ENCODE measurements around the gene DSTYK.
"Not testable (repeated sequence)": the region's sequence is repeated elsewhere in the genome, so short reads cannot be mapped to it uniquely, and the experiment has no call there.

Gene DSTYK

DNA sequence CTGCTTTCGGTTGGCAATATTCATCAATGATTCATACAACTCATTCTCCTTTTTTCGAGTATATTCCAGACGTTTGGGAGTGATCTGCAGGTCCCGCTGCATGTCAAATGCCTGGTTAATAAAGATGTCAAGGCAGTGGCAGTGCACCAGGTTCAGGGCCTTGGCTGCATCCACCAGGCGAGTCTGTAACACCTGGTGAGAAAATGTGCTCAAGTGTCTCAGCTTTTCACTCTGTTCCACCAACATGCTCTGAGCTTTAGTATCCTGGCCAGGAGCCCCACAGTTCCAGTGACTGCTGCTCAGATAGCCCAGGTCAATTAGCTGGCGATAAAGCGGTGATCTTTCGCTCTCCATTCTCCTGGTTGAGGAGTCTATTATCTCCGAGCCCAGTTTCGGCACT, 42.3 kb downstream of the DSTYK start:
- DNase-seq = no peak

DNA sequence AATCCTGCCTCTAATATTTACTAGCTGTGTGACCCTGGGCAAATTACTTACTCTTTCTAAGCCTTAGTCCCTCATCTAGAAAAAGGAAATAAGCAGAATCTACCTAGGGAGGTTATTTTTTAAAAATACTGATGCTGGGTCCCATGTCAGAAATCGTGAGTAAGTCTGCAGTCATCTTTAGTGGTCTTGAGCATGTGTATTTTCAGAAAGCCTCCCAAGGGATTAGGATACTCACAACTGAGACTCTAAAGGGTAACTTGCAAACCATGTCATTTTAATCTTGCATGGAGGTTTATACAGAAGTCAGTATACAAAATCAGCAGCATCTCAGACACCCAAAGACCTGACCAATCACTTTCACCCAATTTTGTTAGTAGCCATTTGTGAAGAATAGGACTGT, 43.2 kb downstream of the DSTYK start:
- no peak for DNase-seq

DNA sequence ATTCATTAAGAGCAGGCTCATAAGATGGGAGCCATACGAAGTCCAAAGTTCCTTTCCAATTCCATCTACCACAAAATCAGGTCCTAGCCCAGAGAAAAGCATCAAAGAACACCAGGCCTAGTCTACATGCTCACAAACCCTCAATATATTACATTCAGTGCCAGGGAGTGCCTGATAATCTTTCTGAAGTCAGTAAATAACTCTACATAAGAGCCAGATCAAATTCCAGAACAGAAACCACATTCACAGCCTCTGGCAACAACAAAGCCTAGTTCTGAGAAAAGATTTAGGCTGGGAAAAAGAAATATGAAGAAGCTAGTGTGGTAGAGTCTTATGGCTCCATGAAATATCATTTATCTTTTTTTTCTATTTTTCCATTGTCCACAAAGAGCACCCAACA, 49.2 kb downstream of the DSTYK start:
- no peak for DNase-seq

DNA sequence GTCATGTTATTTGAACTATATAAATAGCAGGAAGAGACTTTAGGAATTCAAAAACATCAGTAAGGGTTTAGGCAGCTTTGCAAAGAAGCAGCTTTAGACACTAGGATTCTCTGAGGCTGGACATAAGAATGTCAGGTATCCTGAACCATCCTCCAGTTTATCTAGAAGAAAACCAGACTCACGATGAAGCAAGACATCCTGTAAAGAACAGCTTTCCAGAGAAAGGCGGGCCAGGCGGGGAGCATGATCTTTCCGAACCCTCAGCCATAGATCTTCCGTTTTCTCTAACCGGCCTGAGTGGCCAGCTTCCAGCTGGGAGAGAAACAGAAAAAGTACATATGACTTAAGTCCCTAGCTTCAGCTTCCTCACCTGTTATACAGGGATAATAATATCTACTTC, 50.4 kb downstream of the DSTYK start:
- no peak for DNase-seq

DNA sequence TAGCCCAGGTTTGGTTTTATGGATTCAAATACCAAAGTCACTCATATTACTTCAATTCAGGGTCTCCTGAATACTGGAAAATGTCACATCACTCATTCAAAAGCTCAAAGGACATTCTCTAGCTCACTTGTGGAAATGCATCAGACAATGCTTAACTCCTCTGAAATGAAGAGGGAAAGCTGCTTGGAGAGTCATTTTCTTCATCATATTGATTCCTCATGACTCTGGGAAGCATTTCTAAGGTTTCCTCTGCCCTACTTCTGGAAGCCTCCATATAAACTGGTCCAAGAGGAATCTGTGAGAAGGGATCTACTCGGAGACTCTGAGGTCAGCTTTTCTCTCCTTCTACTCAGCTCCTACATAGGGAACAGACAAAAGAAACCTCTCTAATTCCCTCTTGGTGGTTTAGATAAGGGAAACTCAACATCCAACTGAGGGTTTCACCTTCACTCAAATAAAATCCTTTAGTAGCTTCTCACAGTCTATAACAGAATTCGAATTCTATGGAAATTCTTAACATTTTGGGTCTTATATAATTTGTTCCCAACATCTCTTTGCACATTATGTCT, 53.4 kb downstream of the DSTYK start:
- DNase-seq = no peak

DNA sequence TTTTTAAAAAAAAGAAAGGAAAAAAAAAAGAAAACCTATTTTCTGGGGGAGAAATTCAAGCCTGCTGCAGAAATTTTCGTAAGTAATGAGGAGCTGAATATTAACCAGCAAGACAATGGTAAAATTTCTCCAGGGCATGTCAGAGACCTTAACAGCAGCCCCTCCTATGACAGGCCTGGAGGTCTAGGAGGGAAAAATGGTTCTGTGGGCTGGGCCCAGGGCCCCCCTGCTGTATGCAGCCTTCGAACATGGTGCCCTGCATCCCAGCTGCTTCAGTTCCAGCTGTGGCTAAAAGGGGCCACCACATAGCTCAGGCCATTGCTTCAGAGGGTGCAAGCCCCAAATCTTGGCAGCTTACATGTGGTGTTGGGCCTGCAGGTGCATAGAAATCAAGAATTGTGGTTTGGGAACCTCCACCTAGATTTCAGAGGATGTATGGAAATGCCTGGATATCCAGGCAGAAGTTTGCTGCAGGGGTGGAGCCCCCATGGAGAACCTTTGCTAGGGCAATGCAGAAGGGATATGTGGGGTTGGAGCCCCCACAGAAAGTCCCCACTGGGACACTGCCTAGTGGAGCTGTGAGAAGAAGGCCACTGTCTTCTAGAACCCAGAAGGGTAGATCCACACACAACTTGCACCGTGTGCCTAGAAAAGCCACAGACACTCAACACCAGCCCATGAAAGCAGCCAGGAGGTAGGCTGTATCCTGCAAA, 55.7 kb downstream of the DSTYK start:
- DNase-seq = not testable (repeated sequence)

DNA sequence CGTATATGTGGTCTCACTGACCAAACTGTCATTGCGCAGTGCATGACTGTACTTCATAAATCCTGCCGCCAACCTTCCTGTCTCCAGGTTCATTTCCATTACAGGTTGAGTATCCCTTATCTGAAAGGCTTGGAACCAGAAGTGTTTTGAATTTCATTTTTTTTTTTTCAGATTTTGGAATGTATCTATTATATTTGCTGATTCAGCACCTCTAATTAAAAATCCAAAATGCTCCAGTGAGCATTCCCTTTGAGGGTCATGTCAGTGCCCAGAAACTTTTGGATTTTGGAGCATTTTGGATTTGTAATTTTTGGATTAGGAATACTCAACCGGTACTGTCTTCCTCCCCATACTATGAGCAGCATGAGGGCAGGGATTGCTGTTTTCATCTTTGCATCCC, 59.0 kb downstream of the DSTYK start:
- DNase-seq = no peak

DNA sequence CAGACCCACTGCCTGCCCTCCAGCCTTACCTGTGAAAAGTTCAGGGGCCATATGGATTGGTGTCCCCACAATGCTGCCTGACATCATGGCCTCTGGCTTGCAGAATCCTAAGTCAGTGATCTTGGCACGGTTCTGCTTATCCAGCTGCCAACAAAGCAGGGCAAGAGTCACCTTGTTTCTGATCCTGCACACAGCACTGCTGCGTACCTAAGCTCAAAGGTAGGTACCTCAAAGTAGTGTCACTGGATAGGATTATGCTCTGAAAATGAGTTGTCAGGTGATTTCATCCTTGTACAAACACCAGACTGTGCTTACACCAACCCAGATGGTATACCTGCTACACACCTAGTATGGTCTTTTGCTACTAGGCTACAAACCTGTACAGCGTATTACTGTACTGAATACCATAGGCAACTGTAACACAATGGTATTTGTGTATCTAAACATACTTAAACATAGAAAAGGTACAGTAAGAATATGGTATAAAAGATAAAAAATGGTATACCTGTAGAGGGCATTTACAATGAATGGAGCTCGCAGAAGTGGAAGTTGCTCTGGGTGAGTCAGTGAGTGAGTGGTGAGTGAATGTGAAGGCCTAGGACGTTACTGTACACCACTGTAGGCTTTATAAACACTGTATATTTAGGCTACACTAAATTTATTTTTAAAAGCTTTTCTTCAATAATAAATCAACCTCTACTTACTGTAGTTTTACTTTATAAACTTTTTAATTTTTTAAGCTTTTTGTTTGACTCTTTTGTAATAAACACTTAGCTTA, 60.7 kb downstream of the DSTYK start:
- no peak for DNase-seq

DNA sequence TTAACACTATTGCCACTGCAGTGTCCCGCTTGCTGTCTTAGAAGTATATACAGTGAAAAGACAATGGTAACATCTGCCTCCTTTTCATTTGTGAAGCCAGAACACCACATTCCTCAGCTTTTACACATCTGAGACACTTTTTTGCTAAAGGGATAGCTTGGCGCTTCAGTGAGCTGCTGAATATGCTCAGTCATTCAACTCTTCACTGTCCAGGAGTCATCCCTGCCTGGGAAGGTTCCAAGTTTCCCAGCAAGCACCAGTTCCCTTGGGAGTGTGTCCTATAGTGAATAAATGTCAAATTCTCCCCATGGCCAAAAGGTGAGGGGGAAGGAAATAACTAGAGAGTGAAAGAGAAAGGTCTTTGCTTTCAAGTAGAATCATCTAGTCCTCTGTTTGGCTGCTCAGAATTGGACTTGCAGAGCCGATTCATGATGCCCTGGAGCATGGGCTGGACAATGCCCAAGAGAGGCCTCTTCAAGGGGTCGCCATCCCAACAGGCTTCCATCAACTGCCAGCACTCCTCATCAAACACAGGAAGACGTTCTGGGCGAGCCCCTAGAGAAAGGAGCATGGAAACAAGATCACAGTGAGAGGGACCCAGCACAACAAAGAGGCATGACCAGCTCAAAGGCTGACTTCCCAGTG, 64.2 kb downstream of the DSTYK start:
- DNase-seq = no peak

DNA sequence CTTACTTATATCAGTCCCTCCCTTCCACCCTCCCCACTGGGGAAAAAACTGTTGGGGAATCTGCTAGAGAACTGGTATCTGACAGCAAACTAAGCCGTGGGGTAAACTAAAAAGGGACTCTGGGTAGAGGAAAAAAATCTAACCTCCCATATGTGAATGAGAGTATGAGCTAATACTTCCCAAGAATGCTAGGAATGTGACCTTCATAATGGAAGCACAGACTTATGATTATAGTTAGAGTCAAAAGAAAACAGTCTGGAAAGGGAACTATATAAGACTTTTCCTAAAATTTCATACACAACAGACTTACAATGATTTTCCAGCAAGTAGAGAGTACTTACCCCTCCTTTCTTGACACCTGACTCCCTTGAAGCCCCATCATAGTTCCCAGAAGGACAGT, 66.8 kb downstream of the DSTYK start:
- peak; percentile 42 for DNase-seq

DNA sequence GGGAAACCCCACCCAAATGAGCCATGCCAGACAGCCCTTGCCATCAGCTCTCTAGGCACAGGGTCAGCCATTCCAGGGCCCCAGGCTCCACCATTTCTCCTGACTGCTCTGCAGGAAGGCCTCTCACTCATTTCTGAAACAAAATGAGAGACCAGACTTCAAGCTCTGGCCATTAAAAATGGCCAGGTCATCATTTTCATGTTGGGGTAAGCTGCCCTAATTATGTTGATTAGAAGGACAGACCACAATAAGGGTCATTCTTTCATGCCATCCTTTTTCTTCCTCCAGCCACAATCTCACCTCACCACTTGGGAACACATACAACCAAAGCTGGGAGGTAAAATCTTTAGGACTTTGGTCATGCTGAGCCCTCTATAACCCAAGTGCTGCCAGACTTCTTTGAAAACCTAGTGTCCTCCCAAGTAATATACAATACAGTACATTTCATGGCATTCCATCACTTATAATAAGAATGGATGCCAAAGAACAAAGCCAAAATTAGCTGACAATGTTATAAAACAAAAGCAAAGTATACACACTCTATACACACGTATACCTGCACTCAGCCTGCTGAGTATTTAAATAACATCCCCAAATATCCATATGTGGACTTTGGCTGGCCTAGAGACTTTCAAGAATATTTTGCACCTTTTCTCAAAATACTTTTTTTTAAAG, 67.3 kb downstream of the DSTYK start:
- peak; percentile 1 for DNase-seq

DNA sequence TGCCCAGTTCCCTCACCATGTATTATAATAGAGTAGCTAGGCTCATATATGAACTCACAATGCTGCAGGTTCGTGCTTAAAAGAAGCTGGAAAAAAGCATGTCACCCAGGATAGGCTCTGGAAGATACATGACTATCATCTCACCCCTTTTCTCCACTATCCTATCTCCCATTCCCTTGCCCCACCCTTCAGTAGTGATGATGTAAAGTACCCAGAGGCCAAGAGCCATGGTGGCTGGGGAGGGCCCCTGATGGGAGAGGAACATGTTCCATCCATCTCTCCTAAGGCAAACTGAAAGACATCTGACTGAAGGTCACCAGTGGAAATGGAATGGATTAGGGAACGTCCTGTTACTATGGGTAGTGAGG, 69.4 kb downstream of the DSTYK start:
- no peak for DNase-seq

DNA sequence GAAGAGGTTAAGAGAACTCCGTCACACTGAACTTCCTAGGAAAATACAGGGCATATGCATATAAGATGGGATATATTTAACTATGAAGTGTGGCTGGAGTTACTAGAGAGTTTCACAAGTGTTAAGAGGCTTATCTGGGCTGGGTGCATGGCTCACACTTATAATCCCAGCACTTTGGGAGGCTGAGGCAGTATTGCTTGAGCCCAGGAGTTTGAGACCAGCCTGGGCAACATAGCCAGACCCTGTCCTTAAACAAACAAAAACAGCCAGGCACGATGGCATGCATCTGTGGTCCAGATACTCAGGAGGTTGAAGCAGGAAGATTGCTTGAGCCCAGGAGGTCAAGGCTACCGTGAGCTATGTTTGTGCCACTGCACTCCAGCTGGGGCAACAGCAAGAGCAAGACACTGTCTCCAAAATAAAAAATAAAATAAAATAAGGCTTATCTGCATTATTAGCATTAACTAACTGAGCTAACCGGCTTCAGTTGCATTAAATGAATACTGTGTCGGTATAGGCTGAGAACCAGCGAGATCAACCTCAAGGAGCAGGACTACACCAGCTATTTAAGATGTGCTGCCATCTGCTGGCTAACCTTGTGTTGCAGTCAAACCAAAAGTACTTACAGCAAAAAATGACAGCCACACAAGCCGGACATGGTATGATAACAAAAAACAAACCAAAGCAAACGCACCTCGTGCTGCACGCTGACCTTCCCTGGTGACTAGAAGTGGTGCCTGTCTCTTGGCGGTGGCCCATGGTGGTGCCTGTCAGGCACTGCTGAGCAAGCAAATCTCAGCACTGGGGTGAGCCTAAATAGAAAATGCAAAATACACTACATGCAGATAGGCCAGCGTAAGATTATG, 70.0 kb downstream of the DSTYK start:
- peak; percentile 94 for DNase-seq

DNA sequence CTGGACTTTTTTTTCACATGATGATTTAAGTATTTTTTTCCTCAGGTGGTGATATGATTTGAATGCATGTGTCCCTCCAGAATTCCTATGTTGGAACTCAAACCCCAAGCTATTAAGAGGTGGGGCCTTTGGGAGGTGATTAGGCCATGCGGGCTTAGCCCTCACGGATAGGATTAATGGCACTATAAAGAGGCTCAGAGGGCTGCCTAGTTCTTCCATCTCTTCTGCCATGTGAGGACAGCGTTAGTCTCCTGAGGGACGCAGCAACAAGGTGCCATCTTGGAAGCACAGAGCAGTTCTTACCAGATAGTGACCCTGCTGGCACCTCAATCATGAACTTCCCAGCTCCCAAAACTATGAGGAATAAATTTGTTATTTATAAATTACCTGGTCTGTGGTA, 71.4 kb downstream of the DSTYK start:
- no peak for DNase-seq

DNA sequence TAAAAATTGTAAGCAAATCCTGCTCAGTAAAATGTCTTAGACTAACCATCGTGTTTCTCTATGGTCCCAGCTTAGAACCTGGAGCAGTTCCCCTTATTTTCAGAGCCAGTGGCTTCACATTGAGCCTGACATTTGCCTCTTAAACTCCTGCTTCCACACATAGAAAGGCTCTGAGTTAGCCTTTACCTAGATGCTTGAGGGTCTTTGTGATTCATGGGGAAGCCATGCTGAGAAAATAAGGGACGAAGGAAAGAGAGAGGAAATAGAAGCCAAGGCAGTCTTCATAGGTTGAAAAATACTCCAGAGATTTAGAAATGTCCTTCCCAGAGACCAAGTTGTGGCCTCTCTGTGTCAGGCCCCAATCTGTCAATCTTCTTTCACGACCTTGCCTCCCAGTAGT, 73.6 kb downstream of the DSTYK start:
- no peak for DNase-seq

DNA sequence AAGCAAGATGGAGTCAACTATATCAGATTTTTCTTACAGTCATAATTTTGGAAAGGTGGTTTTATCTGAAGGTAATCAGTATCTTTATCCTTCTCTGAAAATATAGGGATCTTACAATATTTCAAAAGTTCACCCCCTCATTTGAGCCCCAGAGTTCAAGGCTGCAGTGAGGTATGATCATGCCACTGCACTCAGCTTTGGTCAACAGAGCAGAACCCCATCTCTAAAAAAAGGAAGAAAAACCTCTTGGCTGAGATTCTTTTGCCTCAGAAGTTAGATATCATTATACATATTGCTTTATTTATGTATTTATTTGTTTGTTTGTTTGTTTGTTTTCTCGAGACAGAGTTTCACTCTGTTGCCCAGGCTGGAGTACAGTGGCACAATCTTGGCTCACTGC, 78.2 kb downstream of the DSTYK start:
- DNase-seq = no peak

DNA sequence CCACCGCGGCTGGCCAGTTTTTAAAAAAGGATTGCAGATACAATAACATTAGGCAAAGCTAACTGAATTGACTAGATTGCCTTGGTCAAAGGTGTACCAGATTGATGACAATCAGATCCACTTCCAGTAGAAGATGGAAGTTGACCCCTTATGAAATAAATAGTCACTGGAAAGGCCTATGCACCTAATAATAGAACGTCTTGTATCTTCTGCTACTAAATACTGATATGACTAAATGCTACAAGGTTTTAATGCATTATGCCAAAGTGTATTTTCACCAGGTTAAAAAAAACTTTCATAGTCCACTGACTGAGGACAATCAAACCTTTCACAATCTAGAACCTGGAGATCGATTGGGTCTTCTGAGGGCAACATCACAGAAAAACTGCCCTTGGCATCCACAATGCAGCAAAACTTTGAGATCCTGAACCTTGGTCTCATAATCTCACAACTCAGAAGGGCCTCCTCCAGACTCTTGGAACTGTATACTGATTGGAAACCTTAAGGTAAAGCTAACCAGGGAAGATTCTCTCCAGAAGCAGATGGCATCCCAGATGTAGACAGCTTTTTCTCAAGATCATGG, 82.0 kb downstream of the DSTYK start:
- no peak for DNase-seq

DNA sequence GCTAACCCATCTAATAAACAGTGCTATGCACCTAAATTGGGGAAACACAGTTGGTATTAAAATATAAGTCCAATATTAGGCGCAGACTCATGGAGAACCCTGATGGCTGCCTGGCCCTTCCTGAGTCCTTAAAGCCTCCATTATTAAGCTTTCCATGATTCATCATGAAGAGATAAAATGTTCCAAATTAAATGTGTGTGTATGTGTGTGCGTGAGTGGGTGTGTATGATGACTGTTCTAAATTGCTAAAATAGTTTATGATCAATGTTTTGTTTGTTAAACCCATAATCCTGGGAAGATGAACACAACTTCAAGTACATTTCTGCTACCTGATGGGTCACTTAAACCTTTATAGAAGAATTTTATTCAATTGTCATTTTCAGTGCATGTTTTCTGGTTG, 83.5 kb downstream of the DSTYK start:
- no peak for DNase-seq

DNA sequence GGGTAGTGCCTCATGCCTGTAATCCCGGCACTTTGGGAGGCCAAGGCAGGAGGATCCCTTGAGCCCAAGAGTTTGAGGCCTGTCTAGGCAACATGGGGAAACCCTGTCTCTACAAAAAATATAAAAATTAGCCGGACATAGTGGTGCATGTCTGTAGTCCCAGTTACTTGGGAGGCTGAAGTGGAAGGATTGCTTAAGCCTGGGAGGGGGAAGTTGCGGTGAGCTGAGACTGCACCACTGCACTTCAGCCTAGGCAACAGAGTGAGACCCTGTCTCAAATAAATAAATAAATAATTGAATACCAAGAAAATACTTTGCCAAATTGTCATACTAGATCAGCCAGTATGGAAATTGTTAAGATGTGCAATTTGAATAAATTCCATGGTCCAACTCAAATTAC, 83.9 kb downstream of the DSTYK start:
- DNase-seq = no peak

DNA sequence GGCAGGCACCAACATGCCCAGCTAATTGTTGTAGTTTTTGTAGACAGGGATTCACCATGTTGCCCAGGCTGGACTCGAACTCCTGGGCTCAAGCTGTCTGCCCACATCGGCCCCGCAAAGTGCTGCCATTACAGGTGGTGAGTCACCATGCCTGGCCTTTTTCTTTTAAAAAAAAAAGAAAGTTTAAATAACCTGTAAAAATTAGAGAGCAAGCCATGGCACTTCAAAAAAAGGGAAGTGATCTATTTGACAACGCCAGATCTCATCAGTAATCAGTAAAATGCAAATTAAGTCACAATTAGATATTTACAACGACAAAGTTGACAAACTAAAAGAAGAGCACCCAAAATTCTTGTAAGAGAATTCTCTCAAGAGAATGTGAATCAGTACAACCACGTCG, 86.8 kb downstream of the DSTYK start:
- no peak for DNase-seq

DNA sequence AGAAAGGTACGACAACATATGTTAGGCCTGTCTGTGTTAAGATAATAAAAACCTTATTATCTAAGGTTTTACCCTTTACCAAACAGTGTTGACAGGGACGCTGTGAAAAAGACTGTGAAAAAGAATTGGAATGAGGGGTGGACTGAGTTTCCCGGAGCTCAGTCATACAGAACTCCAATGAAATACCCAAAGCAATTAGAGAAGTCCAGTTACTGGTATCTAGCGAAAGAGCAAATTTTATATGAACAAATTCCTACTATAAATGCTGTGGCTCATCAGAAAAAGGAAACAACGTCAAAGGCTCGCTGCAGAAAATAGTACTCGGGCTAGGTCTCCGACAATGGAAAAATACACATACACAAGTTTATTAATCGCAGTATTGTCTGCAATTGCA, 89.0 kb downstream of the DSTYK start:
- no peak for DNase-seq

Data from eye (tissue), 1 donor.